GM06990 (cell line): ENCODE results near the gene CAMK2A.

Source experiments
- DNase-seq: peaks from one replicate; pipeline ENCODE4 v3.0.0-alpha.2; 2011; ENCODE audit not compliant: insufficient read length; ENCODE audit errors: extremely low read depth
- H3K27me3 ChIP-seq: replicated peaks from 2 replicates; pipeline ENCODE4 v1.6.0; 2011; ENCODE audit warnings: low read length; ENCODE audit not compliant: control insufficient read depth, insufficient read depth
- H3K36me3 ChIP-seq: 2 replicates; pipeline ENCODE4 v1.5.1; 2011; ENCODE audit warnings: low read length; ENCODE audit not compliant: control insufficient read depth, insufficient read depth
- H3K4me3 ChIP-seq: replicated peaks from 2 replicates; pipeline ENCODE4 v1.5.1; 2011; ENCODE audit warnings: low read depth, mild to moderate bottlenecking, control low read depth, low read length
- TF ChIP-seq, protein P1 (sequence below): IDR thresholded peaks from 2 replicates; pipeline ENCODE4 v1.5.1; 2011; ENCODE audit warnings: low read length, control low read depth, mild to moderate bottlenecking, inconsistent platforms; ENCODE audit not compliant: insufficient read depth, poor library complexity, severe bottlenecking

CAMK2A gene

DNA sequence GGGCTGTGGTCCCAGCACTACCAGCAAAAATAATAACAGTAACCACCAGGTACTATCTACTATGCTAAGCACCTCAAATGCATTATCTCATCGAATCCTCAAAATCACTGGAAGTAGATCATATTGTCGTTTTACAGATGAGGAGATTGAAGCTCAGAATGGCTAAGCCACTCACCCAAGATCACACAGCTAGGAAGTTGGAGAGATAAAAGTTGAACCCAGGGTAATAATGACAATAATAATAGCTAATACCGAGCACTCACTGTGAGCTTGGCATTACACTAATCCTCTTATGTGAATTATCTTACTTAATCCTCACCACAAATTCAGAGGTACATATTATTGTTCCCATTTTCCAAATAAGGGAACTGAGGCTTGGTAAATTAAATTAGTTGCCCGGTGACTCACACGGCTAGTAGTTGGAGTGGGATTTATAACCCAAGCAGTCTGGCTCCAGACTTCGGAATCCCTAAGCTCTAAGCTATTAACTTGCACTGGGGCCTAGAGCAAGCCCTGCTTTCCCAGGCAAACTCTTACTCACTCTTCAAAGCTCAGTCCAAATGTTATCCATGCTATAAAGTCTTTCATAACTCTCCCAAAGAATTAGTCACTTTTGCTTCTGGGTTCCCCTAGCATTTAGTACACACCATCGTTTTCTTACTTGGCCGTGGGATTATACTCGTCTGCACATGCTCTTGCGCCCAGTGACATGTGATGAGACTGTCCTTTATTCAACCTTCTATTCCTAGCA lies 9.3 kb upstream of the CAMK2A start:
- H3K4me3 ChIP-seq: no peak overlapping the region
- TF ChIP-seq, protein P1, sequence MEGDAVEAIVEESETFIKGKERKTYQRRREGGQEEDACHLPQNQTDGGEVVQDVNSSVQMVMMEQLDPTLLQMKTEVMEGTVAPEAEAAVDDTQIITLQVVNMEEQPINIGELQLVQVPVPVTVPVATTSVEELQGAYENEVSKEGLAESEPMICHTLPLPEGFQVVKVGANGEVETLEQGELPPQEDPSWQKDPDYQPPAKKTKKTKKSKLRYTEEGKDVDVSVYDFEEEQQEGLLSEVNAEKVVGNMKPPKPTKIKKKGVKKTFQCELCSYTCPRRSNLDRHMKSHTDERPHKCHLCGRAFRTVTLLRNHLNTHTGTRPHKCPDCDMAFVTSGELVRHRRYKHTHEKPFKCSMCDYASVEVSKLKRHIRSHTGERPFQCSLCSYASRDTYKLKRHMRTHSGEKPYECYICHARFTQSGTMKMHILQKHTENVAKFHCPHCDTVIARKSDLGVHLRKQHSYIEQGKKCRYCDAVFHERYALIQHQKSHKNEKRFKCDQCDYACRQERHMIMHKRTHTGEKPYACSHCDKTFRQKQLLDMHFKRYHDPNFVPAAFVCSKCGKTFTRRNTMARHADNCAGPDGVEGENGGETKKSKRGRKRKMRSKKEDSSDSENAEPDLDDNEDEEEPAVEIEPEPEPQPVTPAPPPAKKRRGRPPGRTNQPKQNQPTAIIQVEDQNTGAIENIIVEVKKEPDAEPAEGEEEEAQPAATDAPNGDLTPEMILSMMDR: no peak
- H3K36me3 ChIP-seq: no peaks in the 10 kb centered on the region
- no peak for DNase-seq
- peaks cover 1% of the 10 kb centered on the region; the same call in 1 of the 2 replicates for H3K27me3 ChIP-seq

DNA sequence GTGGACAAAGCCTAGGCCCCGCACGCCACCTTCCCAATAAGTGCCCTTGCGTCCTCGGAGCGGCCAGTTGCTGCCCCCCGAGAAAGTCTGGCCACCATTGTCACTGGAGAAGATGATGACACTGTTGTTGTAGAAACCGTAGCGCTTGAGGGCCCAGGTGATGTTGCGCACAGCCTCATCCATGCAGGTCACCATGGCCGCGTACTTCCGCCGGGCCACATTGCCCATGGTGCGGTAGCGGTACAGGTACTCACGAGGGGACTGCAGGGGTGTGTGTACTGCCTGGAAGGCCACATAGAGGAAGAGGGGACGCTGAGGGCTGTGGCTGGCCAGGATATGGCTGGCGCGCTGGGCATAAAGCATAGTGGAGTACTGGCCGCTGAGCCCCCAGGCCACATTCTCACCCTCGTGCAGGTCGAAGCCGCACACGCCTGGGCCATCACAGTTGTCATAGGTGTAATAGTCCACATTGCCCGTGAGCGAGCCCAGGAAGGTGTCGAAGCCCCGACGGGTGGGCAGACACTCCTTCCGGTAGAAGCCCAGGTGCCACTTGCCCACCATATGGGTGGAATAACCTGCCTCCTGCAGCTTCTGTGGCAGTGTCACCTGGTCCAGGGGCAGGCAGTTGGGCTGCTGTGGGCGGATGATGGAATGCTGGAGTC lies 8.5 kb upstream of the CAMK2A start:
- TF ChIP-seq, protein P1: no peak
- no peak overlapping the region for H3K4me3 ChIP-seq

GRCh38 chr5:150297236-150297890 lies 7.8 kb upstream of the CAMK2A start:
- DNase-seq: no peak
- Histone ChIP-seq H3K36me3 (no peaks in the 10 kb centered on the region), H3K27me3 (no peaks in the 10 kb centered on the region; the same call in 1 of the 2 replicates), H3K4me3 (no peak overlapping the region)
- TF ChIP-seq, protein P1: no peak

More for the DNA sequence above, 8.5 kb upstream of the CAMK2A start:
- H3K27me3 ChIP-seq: peaks cover 1% of the 10 kb centered on the region; the same call in 1 of the 2 replicates
- no peak for DNase-seq
- H3K36me3 ChIP-seq: no peaks in the 10 kb centered on the region

GRCh38 chr5:150296496-150296895 lies 6.9 kb upstream of the CAMK2A start:
- H3K27me3 ChIP-seq: no peaks in the 10 kb centered on the region; the same call in 1 of the 2 replicates
- TF ChIP-seq, protein P1: no peak
- no peak overlapping the region for H3K4me3 ChIP-seq
- DNase-seq: no peak
- H3K36me3 ChIP-seq: no peaks in the 10 kb centered on the region

- no peak overlapping the region for H3K4me3 ChIP-seq
- no peak for DNase-seq
- H3K36me3 ChIP-seq: no peaks in the 10 kb centered on the region
- TF ChIP-seq, protein P1: no peak
- H3K27me3 ChIP-seq: no peaks in the 10 kb centered on the region; the same call in 1 of the 2 replicates
Observed at GRCh38 chr5:150295741-150296486, 6.3 kb upstream of the CAMK2A start.
